NCI-H2196 (cell line): ENCODE results near the gene SRPK3.
A peak's percentile ranks its signal among the peaks of the same experiment; 100 is the strongest.
"Not testable (repeated sequence)": the region's sequence is repeated elsewhere in the genome, so short reads cannot be mapped to it uniquely, and the experiment has no call there.

Experiments
- DNase-seq: peaks from one replicate; lab custom pipeline; 2025; ENCODE audit not compliant: unreplicated experiment; lab: John Stamatoyannopoulos, UW

Gene SRPK3

DNA sequence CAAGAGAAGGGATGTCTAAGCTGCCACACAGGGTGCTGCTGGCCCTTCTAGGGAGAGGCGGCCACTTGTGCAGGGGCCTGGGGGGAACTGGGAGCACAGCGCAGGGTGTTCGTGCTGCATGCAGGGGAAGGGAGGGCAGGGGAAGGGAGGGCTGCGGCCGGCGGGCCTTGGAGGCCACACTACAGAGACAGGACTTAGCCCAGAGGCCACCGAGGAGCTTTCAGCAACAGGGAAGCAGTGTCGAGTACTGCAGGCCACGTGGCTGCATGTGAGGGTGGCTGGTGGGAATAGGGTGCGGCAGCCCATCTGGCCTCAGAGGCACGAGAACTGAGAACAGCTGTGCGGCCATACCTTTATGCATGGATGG lies 35.8 kb upstream of the SRPK3 start:
- DNase-seq = not testable (repeated sequence)

DNA sequence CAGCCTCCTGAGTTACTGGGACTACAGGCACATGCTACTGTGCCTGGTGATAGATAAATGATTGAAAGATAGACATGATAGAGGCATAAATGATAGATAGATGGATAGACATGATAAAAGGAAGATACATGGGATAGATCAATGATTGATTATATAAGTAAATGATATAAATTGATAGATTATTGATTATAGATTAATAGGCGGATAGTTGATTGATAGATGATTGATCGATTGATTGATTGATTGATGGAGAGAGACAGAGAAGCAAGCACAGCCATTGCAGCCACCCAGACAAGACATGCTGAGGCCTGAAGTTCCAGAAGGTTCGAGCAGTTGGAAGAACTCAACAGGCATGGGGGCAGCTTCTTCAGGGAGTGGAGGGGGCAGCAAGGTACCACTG lies 34.5 kb upstream of the SRPK3 start:
- DNase-seq = no peak

DNA sequence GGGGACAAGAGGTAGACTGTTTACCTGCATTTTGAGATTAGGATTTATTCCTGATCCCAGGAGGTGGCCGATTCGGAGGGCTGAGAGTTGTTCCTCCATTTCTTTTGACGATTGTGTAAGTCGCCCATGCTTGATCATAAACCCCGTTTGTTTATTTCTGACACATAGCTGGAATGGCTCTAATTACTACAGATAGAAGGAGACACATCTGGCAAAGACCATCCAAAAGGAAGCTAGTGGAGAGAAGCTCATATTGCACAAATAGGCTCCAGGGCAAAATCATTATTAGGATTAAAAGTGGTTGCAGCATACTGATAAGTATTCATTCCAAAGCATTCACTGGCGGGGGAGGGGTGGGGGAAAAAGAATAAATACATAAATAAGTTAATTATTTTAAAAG lies 33.9 kb upstream of the SRPK3 start:
- not testable (repeated sequence) for DNase-seq

DNA sequence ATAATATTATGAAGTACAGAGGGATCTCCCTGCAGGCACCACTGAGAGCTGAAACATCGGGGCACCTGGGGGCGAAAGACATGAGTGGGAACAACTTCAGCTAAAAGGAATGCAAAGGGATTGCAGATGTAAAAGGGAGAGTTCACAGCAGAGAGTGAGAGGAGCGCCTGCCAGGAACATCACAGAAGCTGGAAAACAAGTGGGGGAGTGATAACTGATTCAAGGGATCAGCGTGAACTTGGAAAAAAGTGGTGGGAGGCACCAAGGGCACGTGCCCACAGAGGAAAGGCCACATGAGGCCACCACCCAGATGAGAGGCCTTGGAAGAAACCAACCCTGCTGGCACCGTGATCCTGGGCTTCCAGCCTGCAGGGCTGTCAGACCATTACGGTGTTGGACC lies 31.8 kb upstream of the SRPK3 start:
- DNase-seq = not testable (repeated sequence)

- no peak for DNase-seq
Observed at GRCh38 chrX:153750127-153750774, 30.6 kb upstream of the SRPK3 start.

GRCh38 chrX:153755136-153755535 lies 25.7 kb upstream of the SRPK3 start:
- DNase-seq = no peak

GRCh38 chrX:153761863-153762262 lies 19.0 kb upstream of the SRPK3 start:
- DNase-seq = no peak

- DNase-seq = no peak
Observed at GRCh38 chrX:153762626-153763173, 18.1 kb upstream of the SRPK3 start.

DNA sequence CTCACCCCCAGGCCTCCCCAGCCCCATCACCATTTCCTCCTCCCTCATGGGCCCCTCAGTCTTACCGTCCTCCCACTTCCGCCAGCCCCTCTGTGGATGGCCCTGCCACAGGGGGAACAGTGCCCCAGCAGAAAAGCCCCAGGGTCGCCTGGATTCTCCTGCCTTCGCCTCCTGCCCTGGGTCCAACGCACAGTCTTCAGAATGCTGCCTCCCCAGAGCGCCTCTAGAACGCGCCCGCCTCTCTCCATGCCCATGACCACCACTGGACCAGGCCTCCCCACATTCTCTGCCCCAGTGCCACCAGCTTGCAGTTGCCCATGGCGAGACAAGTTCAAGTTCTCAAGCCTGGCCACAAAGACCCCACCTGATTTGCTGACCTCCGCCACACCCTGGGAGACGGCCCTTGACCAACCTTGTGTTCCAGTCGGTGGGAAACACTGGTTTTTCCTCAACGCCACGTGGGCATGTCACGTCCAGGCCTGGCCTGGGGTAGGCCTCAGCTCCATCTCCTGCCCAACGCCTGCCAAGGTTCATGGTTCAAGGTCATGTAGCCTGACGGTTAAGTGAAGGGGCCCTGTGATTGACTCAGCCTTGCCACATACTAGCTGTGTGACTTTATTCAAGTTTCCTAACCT lies 17.4 kb upstream of the SRPK3 start:
- DNase-seq = no peak

DNA sequence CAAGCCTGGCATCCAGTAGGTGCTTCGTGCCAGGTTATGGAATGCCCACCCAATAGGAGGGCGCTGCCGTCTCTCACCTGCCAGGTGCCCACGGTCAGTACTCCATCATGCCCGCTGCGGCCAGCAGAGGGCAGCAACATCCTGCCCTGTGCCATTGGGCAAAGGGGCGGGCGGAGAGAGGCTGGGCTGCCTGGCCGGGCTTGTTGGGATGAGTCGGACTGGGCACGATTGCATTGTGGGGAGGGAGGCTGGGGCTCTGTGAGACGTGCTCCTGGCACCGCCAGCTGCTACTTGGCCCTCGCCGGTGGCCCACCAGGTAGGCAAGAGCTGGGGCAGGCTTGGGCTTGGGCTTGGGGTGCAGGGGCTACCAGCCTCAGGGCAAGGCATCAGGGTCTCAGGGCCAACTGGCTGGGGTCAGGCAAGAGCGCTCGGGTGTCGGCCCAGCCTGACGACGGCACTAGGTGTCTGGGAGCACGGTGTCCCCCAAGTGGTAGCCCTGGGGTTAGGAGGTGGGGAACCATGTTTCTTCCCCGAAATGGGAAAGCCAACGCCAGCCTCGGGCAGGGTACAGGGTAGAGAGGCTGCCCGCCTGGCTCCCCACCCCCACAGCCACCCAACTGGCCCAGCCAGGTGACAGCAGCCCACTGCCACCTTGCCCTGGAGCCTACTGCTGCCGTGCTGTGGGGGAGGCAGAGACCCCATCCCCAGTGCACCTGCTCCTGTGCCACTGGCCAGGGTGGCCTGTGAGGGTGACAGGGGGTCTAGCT lies 16.7 kb upstream of the SRPK3 start, which contains the start of gene PLXNB3:
Gene PLXNB3 (plus strand): TSS at position 261 of the 767 bp plus-strand sequence. CDS start 1,287 bp downstream, outside the sequence.
- peak; percentile 86 for DNase-seq

GRCh38 chrX:153764786-153765137 lies 16.1 kb upstream of the SRPK3 start:
- DNase-seq = no peak

GRCh38 chrX:153765138-153766079 lies 15.4 kb upstream of the SRPK3 start:
- DNase-seq = peak; percentile 11

- DNase-seq = no peak
Observed at GRCh38 chrX:153766098-153766817, 14.6 kb upstream of the SRPK3 start.

DNA sequence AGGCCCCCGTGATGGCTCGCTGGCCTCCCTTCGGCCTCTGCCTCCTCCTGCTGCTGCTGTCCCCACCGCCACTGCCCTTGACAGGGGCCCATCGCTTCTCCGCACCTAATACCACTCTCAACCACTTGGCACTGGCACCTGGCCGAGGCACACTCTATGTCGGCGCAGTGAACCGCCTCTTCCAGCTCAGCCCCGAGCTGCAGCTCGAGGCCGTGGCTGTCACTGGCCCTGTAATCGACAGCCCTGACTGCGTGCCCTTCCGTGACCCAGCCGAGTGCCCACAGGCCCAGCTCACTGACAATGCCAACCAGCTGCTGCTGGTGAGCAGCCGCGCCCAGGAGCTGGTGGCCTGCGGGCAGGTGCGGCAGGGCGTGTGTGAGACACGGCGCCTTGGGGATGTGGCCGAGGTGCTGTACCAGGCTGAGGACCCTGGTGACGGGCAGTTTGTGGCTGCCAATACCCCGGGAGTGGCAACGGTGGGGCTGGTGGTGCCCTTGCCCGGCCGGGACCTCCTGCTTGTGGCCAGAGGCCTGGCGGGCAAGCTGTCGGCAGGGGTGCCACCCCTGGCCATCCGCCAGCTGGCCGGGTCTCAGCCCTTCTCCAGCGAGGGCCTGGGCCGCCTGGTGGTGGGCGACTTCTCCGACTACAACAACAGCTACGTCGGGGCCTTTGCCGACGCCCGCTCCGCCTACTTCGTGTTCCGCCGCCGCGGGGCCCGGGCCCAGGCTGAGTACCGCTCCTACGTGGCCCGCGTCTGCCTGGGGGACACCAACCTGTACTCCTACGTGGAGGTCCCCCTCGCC lies 13.8 kb upstream of the SRPK3 start:
- no peak for DNase-seq

DNA sequence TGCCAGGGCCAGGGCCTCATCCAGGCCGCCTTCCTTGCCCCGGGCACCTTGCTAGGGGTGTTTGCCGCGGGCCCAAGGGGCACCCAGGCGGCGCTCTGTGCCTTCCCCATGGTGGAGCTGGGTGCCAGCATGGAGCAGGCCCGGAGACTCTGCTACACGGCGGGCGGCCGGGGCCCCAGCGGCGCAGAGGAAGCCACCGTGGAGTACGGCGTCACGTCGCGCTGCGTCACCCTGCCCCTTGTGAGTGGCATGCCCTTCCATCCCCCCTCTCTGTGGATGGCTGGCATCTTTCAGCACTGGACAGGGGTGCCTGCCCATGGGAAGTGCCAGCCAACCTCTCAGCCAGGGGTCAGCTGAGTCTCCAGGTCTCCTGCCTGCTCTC lies 13.2 kb upstream of the SRPK3 start:
- no peak for DNase-seq

DNA sequence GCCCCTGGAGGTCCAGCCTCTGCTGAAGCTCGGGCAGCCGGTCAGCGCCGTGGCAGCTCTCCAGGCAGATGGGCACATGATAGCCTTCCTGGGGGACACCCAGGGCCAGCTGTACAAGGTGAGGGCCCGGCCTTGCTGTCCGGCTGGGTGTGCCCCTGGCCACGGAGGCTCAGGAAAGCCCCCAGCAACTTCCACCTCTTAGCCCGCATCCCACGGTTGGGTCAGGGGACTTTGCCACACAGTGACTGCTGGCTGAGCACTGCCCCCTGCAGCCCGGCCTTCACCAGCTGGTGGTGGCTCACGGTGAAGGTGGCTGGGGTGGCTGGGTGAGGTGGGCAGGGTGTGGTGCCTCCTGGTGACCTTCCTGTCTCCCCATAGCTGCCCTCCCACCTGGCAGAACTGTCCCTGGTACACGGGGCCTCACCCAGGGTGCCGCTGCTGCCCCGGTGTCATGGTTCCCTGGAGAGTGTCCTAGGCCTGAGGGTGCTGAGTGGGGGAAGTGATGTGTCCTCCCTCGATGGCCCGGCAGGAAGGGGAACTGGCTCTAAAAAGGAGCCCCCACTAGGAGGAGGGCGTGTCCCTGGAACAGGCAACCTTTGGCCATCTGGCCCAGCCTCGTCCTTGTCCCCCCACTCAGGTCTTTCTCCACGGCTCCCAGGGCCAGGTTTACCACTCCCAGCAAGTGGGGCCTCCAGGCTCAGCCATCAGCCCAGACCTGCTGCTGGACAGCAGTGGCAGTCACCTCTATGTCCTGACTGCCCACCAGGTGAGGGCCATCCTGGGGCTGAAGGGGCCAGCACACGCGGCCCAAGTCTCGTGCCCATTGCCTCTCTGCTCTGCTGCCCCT lies 12.3 kb upstream of the SRPK3 start:
- DNase-seq = no peak

DNA sequence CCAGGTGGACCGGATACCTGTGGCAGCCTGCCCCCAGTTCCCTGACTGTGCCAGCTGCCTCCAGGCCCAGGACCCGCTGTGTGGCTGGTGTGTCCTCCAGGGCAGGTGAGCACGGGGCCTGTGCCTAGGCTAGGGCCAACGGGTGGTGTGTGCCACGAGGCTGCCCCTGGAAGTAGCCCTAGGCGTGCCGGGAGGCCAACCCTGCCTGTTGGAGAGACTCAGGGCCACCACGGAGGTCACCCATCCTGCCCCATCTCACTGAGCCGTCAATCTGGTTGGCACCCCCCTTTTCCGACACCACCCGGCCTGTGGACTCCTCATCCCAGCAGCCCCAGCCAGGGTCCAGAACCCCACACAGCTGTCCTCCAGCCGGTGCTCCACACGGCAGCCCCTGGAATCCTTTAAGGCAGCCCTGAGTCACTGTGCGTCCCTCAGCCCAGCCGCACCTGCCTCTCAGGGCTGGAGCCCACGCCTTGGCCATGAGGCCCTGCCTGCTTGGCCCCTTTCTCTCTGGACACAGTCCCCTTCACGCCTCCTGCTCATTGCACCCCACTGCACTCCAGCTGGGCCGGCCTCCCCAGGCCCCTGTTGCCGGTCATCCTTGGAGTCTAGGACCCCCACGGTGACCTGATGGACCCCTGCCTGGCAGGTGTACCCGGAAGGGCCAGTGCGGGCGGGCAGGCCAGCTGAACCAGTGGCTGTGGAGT lies 11.5 kb upstream of the SRPK3 start:
- DNase-seq = no peak
